Stomach smooth muscle (tissue), 2 donors: ENCODE measurements around the gene FRMD1.

ENCODE experiments used
- H3K27ac ChIP-seq: one replicate; pipeline ENCODE4 v1.7.0; 2013; ENCODE audit warnings: mild to moderate bottlenecking, low read length, inconsistent platforms
- H3K27me3 ChIP-seq, 2 donors: one replicate each; pipeline ENCODE4 v1.7.0; 2013; ENCODE audit warnings: low read length in 2 of 2; ENCODE audit not compliant: insufficient read depth in 2 of 2, control insufficient read depth in 1 of 2
- H3K36me3 ChIP-seq, 2 donors: one replicate each; pipeline ENCODE4 v1.7.0; 2013; ENCODE audit warnings: low read length in 2 of 2; ENCODE audit not compliant: control insufficient read depth in 2 of 2, insufficient read depth in 2 of 2
- H3K4me1 ChIP-seq: one replicate; pipeline ENCODE4 v1.7.0; 2013; ENCODE audit warnings: low read length; ENCODE audit not compliant: control insufficient read depth, insufficient read depth
- H3K4me3 ChIP-seq, 2 donors: one replicate each; pipeline ENCODE4 v1.7.0; 2013; ENCODE audit warnings: low read length in 2 of 2
- H3K9ac ChIP-seq, 2 donors: one replicate each; pipeline ENCODE4 v1.7.0; 2013; ENCODE audit warnings: low read length in 2 of 2, mild to moderate bottlenecking in 1 of 2
- H3K9me3 ChIP-seq, 2 donors: one replicate each; pipeline ENCODE4 v1.7.0; 2013; ENCODE audit warnings: low read length in 2 of 2; ENCODE audit not compliant: control insufficient read depth in 2 of 2
- donor health status: healthy.
- donor health status: Pancreatic carcinoma.

Gene FRMD1

GRCh38 chr6:168078943-168079405, at the start of gene FRMD1:
Gene FRMD1, minus strand, starts transcription at chr6:168079212. Its CDS starts 118 bp downstream, at chr6:168079094.
- H3K27ac ChIP-seq: no peak within 1 kb of the TSS
- H3K4me3 ChIP-seq: no peak within 1 kb of the TSS
- peaks cover 0 to 4% of the 10 kb centered on the region in 2 donors for H3K9me3 ChIP-seq
- no peaks in the 10 kb centered on the region for H3K36me3 ChIP-seq
- H3K4me1 ChIP-seq: peaks cover 2% of the 10 kb centered on the region
- no peak within 1 kb of the TSS for H3K9ac ChIP-seq
- no peaks in the 10 kb centered on the region for H3K27me3 ChIP-seq

DNA sequence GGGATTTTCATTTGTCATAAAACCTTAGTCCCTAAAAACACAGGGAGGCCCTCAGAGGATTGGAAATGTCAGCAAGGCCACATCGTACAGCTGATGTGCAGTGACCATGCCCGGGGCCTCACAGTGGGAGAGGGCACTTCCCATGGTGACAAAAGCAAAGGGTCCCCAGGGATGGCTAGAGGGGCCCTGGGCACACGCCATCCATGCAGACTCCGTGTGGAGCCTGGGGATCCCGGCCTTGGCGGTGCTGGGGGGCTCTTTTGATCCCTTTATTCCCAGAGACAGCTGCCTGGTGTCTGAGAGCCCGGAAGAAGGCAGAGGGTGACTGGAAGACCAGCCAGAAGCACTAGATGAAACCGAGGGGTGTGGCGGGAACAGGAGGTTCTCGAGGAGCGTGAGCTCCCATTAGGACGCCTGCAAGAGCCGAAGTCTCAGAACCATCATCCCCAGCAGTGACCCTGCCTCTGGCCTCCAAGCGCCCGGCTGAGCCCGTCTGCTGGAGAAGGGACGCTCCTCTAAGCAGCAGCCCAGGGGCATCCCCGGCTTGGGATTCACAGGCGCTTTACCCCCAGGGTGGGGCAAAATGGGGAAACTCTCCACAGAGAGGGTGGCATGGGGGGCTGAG, 49.1 kb upstream of the FRMD1 start:
- peaks cover 0 to 6% of the 10 kb centered on the region in 2 donors for H3K27me3 ChIP-seq
- no peaks in the 10 kb centered on the region for H3K36me3 ChIP-seq
- H3K27ac ChIP-seq: no peak overlapping the region
- no peaks in the 10 kb centered on the region for H3K9me3 ChIP-seq
- no peak overlapping the region for H3K9ac ChIP-seq
- H3K4me3 ChIP-seq: no peak overlapping the region
- H3K4me1 ChIP-seq: peaks cover 6% of the 10 kb centered on the region

- Histone ChIP-seq H3K4me1 (peaks cover 1% of the 10 kb centered on the region), H3K27ac (no peak overlapping the region), H3K4me3 (no peak overlapping the region), H3K9me3 (no peaks in the 10 kb centered on the region), H3K9ac (no peak overlapping the region), H3K36me3 (no peaks in the 10 kb centered on the region), H3K27me3 (peaks cover 0 to 6% of the 10 kb centered on the region in 2 donors)
Observed at GRCh38 chr6:168127384-168127868, 48.4 kb upstream of the FRMD1 start.

DNA sequence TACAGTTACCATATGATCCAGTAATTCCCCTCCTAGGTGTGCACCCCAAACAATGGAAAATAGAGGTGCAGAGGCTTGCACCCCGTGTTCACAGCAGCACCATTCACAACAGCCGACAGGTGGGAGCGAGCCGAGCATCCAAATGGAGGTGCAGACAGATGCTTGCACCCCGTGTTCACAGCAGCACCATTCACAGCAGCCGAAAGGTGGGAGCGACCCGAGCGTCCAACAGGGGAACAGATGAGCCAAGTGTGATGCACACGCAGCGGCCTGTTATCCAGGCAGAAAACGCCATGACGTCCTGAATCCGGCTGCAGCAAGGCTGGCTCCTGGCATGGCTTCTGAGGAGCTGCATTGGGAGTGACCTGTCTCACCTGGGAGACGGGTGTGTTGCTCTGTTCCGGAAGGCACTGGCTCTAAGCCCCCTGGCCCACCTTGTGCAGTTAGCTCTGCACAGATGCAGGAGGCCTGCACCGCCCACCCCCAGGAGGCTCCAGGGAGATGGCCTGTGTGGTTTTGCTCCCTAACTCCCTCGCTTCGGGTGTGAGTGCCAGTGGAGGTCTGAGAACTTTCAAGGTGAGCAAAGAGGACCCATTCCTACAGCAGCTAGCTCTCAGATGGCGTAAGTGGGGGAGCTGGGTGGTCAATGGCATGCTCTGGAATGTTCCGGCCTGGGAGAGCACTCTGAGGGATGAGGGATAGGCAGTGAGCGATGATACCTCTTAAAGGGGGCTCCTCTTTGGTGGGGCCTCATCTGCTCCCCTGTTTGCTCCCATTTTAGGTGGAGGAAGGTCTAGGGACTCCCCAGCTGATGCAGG, 47.8 kb upstream of the FRMD1 start:
- no peaks in the 10 kb centered on the region for H3K36me3 ChIP-seq
- H3K4me3 ChIP-seq: no peak overlapping the region
- H3K9me3 ChIP-seq: no peaks in the 10 kb centered on the region
- H3K27me3 ChIP-seq: peaks cover 0 to 4% of the 10 kb centered on the region in 2 donors
- H3K27ac ChIP-seq: no peak overlapping the region
- H3K4me1 ChIP-seq: no peaks in the 10 kb centered on the region
- no peak overlapping the region for H3K9ac ChIP-seq

- H3K4me3 ChIP-seq: no peak overlapping the region
- peaks cover 0 to 3% of the 10 kb centered on the region in 2 donors for H3K27me3 ChIP-seq
- no peak overlapping the region for H3K27ac ChIP-seq
- H3K36me3 ChIP-seq: no peaks in the 10 kb centered on the region
- no peaks in the 10 kb centered on the region for H3K4me1 ChIP-seq
- no peak overlapping the region for H3K9ac ChIP-seq
- no peaks in the 10 kb centered on the region for H3K9me3 ChIP-seq
Observed at GRCh38 chr6:168125429-168126001, 46.5 kb upstream of the FRMD1 start.

GRCh38 chr6:168124921-168125320, 45.9 kb upstream of the FRMD1 start:
- H3K9me3 ChIP-seq: no peaks in the 10 kb centered on the region
- H3K4me1 ChIP-seq: no peaks in the 10 kb centered on the region
- H3K36me3 ChIP-seq: no peaks in the 10 kb centered on the region
- peaks cover 0 to 3% of the 10 kb centered on the region in 2 donors for H3K27me3 ChIP-seq
- H3K27ac ChIP-seq: no peak overlapping the region
- no peak overlapping the region for H3K9ac ChIP-seq
- H3K4me3 ChIP-seq: no peak overlapping the region

GRCh38 chr6:168124158-168124557, 45.1 kb upstream of the FRMD1 start:
- no peak overlapping the region for H3K4me3 ChIP-seq
- no peaks in the 10 kb centered on the region for H3K9me3 ChIP-seq
- no peaks in the 10 kb centered on the region for H3K36me3 ChIP-seq
- H3K9ac ChIP-seq: no peak overlapping the region
- no peak overlapping the region for H3K27ac ChIP-seq
- H3K4me1 ChIP-seq: no peaks in the 10 kb centered on the region
- peaks cover 0 to 3% of the 10 kb centered on the region in 2 donors for H3K27me3 ChIP-seq

DNA sequence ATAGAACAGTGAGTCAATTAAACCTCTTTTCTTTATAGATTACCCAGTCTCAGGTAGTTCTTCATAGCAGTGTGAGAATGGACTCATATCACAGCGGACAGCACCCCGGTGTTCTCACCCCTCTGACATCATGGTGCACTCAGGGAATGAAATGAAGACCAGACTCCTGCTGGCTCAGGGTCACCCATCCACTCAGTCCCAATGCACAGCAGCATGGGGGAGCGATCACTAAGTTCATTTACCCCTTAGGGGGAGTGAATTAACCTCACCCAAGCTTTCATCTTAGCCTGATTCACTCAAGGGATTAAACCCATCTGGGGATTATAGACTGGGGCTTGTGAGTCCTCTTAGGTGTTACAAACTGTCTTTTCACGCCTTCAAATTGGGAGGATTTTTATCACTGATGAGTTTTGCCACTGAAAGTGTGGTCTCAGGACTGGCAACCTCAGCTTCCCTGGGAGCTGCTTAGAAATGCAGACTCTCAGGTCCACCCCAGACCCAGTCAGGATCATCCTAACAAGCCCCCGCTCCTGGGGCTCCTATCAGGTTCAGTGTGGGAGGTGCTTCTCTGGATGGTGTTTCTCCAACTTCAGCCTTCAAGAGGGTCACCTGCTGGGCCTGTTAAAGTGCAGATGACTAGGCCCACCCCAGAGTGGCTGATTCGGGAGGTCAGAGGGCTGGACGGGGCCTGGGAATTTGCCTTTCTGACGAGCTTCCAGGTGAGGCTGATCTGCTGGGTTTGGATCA, 44.3 kb upstream of the FRMD1 start:
- Histone ChIP-seq H3K4me3 (no peak overlapping the region), H3K27ac (no peak overlapping the region), H3K27me3 (peaks cover 0 to 3% of the 10 kb centered on the region in 2 donors), H3K9me3 (no peaks in the 10 kb centered on the region), H3K4me1 (no peaks in the 10 kb centered on the region), H3K9ac (no peak overlapping the region), H3K36me3 (no peaks in the 10 kb centered on the region)

DNA sequence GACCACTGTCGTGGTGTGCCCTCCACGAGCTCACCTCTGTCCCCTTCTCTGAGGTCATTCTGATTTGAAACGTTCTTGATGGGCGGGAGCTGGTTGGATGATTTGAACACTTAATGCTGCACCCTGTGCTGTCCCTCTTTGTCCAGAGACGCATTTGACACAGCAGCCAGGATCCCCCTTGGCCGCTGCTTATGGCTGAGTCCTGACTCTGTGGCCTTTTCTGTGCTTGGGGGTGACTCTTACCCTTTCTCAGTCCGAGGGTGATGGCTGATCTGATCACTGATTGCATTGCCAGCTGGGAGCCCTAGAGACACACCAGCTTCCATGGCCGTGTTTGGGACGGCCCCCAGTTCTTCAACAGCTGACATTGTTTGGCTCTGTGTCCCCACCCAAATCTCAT, 43.5 kb upstream of the FRMD1 start:
- Histone ChIP-seq H3K27ac (no peak overlapping the region), H3K36me3 (no peaks in the 10 kb centered on the region), H3K9me3 (no peaks in the 10 kb centered on the region), H3K27me3 (peaks cover 0 to 3% of the 10 kb centered on the region in 2 donors), H3K9ac (no peak overlapping the region), H3K4me3 (no peak overlapping the region), H3K4me1 (no peaks in the 10 kb centered on the region)

DNA sequence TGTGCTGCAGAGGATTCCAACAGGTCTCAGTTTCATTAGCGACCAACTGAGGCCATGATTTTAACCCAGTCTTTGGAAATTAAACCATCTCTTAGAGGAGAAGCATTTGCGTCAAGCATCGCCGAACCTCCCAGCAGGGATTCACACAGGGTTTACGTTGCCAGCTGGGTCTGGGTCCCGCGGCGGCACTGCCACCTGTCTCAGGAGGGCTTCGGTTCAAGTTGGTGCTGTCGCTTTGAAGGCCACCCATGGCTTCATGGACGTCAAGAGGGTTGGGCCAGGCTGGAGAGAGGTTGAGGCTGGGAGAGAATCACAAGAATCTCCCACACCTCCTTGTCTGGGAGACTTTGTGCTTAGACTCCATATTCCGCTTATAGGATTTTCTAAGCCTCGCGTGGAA, 43.0 kb upstream of the FRMD1 start:
- H3K9ac ChIP-seq: no peak overlapping the region
- no peak overlapping the region for H3K27ac ChIP-seq
- H3K36me3 ChIP-seq: no peaks in the 10 kb centered on the region
- H3K4me1 ChIP-seq: no peaks in the 10 kb centered on the region
- peaks cover 0 to 3% of the 10 kb centered on the region in 2 donors for H3K27me3 ChIP-seq
- no peaks in the 10 kb centered on the region for H3K9me3 ChIP-seq
- H3K4me3 ChIP-seq: no peak overlapping the region
